AG10803 (cell line): ENCODE data around the gene TRA2A.
A peak's percentile ranks its signal among the peaks of the same experiment; 100 is the strongest.

Experiments
- DNase-seq: peaks from one replicate; pipeline ENCODE4 v3.0.0; 2010; ENCODE audit warnings: low read depth
- H3K4me3 ChIP-seq: 2 replicates; pipeline ENCODE4 v1.5.1; 2011; ENCODE audit warnings: mild to moderate bottlenecking, low read length, control low read depth
- TF ChIP-seq, protein P1 (sequence below): conservative IDR thresholded peaks from 2 replicates; pipeline ENCODE4 v1.5.1; 2011; ENCODE audit warnings: mild to moderate bottlenecking, low read length, control low read depth, inconsistent platforms

Gene TRA2A

DNA sequence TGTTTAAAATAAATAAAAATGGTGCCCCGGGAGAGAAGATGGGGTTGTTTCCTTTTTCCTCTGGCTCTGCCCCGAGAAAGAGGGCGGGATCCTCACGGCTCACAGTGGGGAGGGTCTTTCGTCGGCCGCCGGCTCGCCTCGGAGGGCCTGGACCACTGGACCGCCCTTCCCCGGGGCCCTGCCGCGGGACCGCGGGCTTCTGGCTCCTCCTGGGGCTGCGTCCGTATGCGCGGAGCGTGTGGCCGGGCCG lies 58.0 kb downstream of the TRA2A start:
- peak overlapping the region; percentile 65 for H3K4me3 ChIP-seq
- no peak for DNase-seq
- TF ChIP-seq, protein P1, sequence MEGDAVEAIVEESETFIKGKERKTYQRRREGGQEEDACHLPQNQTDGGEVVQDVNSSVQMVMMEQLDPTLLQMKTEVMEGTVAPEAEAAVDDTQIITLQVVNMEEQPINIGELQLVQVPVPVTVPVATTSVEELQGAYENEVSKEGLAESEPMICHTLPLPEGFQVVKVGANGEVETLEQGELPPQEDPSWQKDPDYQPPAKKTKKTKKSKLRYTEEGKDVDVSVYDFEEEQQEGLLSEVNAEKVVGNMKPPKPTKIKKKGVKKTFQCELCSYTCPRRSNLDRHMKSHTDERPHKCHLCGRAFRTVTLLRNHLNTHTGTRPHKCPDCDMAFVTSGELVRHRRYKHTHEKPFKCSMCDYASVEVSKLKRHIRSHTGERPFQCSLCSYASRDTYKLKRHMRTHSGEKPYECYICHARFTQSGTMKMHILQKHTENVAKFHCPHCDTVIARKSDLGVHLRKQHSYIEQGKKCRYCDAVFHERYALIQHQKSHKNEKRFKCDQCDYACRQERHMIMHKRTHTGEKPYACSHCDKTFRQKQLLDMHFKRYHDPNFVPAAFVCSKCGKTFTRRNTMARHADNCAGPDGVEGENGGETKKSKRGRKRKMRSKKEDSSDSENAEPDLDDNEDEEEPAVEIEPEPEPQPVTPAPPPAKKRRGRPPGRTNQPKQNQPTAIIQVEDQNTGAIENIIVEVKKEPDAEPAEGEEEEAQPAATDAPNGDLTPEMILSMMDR: no peak

DNA sequence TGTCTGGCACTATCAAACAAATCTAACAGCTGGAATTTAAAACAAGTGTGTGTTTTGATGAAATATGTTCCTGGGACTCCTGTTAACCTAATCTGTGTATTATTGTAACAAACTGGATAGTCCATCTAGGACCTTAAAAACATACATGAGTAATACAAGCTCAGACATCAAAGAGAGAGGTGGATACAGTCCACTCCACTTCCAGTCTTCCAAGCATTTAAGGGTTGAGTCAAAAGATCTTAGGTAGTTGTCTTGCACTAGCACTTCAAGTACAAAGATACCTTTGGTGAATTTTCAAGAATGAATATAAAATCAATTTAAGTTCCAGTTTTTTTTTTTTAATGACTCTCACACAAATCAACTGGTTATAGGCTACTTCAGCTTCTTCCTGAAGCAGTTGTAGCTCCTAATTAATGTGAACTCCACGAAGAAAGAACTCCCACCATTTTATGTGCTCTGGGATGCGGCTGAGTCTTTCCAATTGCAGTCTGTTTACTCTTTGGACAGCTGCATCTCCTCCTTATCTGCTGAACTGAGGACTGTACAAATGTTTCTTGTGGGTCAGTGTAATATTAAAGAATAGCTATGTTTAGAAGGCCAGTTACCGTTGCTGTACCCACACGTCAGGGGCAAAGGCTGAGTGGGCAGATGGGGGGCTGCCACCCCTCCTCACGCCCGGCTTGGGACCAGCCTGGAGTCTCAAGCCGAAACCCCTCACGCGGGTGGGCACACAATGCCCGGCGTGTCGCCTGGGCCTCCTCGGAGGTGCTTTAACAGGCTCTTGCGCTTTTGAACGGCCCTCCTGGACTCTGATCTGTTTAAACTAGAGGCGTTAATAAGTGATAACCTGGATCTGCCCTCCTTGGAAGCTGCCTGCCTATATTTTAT lies 58.6 kb downstream of the TRA2A start:
- TF ChIP-seq, protein P1: no peak
- DNase-seq: no peak
- H3K4me3 ChIP-seq: peak overlapping the region; percentile 65

DNA sequence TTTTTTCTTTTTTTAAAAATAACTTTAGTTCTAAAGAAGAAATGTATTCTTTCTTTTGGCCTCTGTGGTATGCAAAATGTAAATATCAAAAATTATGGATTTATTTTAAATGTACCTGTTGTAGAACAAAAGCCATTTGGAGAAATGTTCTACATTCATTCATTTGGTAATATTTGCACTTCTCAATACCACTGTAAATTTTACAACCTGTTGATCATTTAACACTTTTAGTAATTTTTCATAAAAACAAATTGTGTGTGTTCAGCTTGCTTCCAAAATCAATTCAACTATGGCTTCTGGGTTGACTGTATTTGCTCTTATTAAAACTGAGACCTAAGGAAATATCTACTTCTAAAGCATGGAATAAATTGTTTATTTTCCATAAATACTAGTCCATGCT lies 59.2 kb downstream of the TRA2A start:
- no peak for DNase-seq
- no peak overlapping the region for H3K4me3 ChIP-seq
- TF ChIP-seq, protein P1: no peak

DNA sequence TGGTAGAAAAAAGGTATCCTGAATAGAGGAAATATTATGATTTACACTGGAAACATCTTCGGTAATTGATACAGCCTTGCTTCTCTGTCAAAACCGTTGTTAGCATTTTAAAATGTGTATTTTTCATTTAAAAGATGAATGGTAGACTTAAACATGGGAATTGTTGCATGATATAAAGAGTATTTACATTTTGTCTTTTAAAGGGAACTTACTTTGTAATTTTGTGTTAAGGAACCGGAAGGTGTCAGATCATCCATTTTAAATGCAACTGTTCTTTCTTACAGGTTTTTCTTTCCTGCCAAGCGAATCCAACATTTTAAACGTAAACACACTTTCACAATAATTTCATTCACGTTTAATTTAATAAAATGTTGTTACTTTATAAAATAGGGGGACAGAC lies 59.7 kb downstream of the TRA2A start:
- TF ChIP-seq, protein P1: no peak
- H3K4me3 ChIP-seq: no peak overlapping the region
- no peak for DNase-seq

DNA sequence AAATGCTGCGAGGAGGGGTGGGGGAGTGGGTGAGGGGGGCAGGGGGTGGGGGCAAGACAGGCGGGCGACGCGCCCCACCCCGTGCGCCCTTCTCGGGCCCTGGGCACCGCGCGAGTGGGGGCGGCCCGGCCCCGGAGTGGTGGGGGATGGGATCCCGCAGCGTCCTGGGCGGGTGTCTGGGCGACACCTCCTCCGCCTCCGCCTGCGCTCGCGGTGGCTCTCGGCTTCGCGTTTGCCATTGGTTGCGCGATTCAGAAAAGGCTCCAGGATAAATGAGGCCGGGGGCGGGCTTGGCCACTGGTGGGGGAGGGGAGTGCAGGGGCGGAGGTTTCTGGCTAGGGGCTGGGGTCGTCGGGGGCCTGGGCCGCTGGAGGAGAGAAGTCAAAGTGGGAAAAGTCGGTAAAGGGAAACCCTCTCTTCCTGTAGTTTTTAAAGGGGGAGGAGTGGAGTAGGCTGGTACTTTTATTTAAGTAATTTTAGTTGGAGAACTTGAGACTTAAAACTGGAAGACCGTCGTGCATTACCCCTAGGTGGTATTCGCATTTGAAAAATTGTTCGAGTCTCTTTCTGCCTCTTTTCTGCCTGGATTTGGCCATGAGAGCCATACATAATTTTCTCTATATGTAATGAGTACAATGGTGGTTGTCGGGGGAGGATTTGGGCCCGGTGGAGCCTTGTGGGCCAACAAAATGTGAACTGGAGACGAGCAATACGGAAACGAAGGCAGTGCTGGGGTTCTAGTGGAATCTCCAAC lies 60.5 kb downstream of the TRA2A start:
- H3K4me3 ChIP-seq: peak overlapping the region; percentile 63
- DNase-seq: no peak

DNA sequence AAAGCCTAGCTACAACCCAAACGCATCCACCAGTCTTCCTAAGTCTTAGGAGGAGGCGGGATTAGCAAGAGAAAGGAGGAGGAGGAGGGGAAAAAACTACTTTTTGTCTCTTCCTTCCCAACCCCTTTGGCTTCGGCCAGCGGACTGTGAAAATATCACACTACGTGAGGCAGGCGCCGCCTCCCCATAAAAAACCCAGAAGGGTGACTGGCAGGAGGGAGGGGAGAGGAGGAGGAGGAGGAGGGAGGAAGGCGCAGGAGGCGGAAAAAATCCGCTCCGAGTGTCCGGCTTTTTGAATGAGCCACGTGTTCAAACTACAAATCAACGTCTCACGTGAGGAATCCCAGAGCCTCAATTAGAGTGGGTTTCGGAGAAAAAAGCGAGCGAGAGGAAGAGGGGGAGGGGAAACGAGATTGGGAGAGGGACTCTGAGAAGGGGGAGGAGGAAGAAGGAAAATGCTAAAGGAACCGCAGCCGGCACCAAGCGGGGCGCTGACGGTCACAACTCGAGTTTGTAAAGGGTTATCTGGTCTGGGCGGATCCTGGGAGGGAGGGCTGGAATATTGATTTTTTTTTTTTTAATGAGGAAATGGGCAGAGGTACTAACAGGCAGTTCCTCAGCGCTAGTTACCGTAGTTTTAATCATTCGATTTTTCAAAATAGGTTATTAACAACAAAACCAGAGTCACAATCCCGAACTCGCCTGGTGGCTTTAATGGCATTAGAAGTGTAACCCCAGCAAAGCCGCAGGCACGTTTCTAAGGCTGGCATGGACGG lies 61.3 kb downstream of the TRA2A start, which contains the start of gene IGF2BP3:
IGF2BP3 (minus strand) TSS at position 162 of the 776 bp plus-strand sequence. CDS start 381 bp downstream, outside the sequence.
- TF ChIP-seq, protein P1: no peak
- DNase-seq: peak; percentile 80
- peak within 1 kb of the TSS; percentile 63 for H3K4me3 ChIP-seq

More for the DNA sequence above, 60.5 kb downstream of the TRA2A start:
- TF ChIP-seq, protein P1: no peak
